Breast epithelium (tissue), 3 donors: ENCODE results near the gene ABCA4.

ENCODE experiments used
- POLR2A ChIP-seq: fragments of 450-650 bp; IDR thresholded peaks from one replicate; pipeline ENCODE4 v1.6.1; 2016; ENCODE audit warnings: antibody characterized with exemption, mild to moderate bottlenecking, moderate library complexity
- POLR2AphosphoS5 ChIP-seq, 3 donors: sonication (generic); formaldehyde crosslinking; IDR thresholded peaks; one replicate each; pipeline ENCODE4 v1.6.1; 2017; ENCODE audit warnings: antibody characterized with exemption in 3 of 3
- TF ChIP-seq, protein P1 (sequence below), 3 donors: fragments of 450-650 bp; IDR thresholded peaks; one replicate each; pipeline ENCODE4 v1.5.1; 2016 to 2017; ENCODE audit warnings: antibody characterized with exemption in 3 of 3, mild to moderate bottlenecking in 3 of 3, moderate library complexity in 3 of 3

DNA sequence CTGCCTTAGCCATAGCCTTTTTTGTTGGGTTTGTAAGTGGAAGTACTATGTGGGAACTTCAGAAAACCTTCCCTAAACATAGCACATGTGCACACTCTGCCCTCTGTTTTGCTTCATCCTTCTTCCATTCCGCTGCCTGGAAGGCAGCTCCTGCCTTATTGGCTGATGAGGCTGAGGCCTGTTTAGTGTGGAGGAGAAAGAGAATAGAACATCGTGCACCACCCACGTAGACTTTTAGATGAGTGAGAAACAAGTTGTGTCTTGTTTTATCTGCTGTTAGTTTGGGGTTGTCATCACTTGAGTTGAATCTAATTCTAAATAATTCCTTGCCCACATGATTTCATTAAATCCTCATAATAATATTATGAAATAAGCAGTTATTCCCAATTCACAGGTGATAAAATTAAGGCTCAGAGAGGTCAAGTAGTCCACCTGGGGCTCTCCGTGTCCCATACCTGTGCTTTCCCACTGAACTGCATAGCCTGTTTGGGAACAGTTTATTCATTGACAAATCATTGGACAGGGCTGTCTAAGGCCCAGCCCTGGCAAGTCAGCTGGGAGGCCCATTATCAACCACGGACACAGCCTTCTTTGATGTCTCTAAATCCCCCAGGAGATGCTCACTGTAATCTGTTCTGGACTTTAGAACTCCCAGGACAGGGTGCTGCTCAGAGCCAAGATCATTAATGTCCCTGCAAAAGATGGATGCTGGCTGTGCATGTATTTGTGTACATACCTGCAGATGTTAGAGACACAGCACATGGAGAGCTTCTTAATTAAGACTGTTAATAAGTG, 93.0 kb downstream of the ABCA4 start:
- TF ChIP-seq, protein P1, sequence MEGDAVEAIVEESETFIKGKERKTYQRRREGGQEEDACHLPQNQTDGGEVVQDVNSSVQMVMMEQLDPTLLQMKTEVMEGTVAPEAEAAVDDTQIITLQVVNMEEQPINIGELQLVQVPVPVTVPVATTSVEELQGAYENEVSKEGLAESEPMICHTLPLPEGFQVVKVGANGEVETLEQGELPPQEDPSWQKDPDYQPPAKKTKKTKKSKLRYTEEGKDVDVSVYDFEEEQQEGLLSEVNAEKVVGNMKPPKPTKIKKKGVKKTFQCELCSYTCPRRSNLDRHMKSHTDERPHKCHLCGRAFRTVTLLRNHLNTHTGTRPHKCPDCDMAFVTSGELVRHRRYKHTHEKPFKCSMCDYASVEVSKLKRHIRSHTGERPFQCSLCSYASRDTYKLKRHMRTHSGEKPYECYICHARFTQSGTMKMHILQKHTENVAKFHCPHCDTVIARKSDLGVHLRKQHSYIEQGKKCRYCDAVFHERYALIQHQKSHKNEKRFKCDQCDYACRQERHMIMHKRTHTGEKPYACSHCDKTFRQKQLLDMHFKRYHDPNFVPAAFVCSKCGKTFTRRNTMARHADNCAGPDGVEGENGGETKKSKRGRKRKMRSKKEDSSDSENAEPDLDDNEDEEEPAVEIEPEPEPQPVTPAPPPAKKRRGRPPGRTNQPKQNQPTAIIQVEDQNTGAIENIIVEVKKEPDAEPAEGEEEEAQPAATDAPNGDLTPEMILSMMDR (IDR thresholded peaks at IDR 0.05): no peak
- TF ChIP-seq POLR2A: no peak
- no peak for TF ChIP-seq POLR2AphosphoS5 (IDR thresholded peaks at IDR 0.05)
